Heart right ventricle (tissue), 16 donors: ENCODE data around the gene THEMIS. TPM values are rescaled to one million over a fixed set of nuclear protein-coding genes. Genes with fewer than 3 reads are reported as not detected.
"Not testable (repeated sequence)": the region's sequence is repeated elsewhere in the genome, so short reads cannot be mapped to it uniquely, and the experiment has no call there.

Experiments
- ATAC-seq, 8 donors: fragments of 200-7000 bp; cut with Tn5 transposase; one replicate each; pipeline ENCODE4 v1.9.1; 2020; ENCODE audit warnings: mild to moderate bottlenecking in 8 of 8, moderate library complexity in 8 of 8, moderate number of reproducible peaks in 1 of 8
- DNase-seq, 2 donors: peaks; one replicate each; pipeline ENCODE4 v3.0.0-alpha.2; 2020
- H3K27ac ChIP-seq, 10 donors: fragments of 200-600 bp; sonication (generic) in 2 of 10; one replicate each; pipeline versions ENCODE4 v1.5.0 to v1.8.0; 2020 to 2022; ENCODE audit warnings: mild to moderate bottlenecking in 3 of 10
- H3K27me3 ChIP-seq, 7 donors: fragments of 200-600 bp; one replicate each; pipeline ENCODE4 v1.8.0; 2021 to 2022; ENCODE audit warnings: mild to moderate bottlenecking in 2 of 7
- H3K36me3 ChIP-seq, 9 donors: fragments of 200-600 bp; sonication (generic) in 1 of 9; one replicate each; pipeline versions ENCODE4 v1.5.0 to v1.8.0; 2020 to 2022; ENCODE audit warnings: mild to moderate bottlenecking in 2 of 9
- H3K4me1 ChIP-seq, 9 donors: fragments of 200-600 bp; sonication (generic) in 1 of 9; one replicate each; pipeline versions ENCODE4 v1.5.0 to v1.8.0; 2020 to 2022; ENCODE audit warnings: mild to moderate bottlenecking in 4 of 9
- H3K4me3 ChIP-seq, 10 donors: fragments of 200-600 bp; sonication (generic) in 2 of 10; one replicate each; pipeline versions ENCODE4 v1.5.0 to v1.8.0; 2020 to 2022; ENCODE audit warnings: mild to moderate bottlenecking in 7 of 10, moderate library complexity in 2 of 10
- H3K9me3 ChIP-seq, 11 donors: fragments of 200-600 bp in 10 of 11; sonication (generic) in 2 of 11; one replicate each; pipeline versions ENCODE4 v1.5.0 to v1.8.0; 2013 to 2022; ENCODE audit warnings: mild to moderate bottlenecking in 2 of 11, control low read depth in 1 of 11, moderate library complexity in 1 of 11
- WGBS, 2 donors: extraction: QIAGEN DNeasy Blood & Tissue Kit; methylation state at CpG; one replicate each; pipeline ENCODE4 v1.1.7; 2013; ENCODE audit warnings: inconsistent platforms in 1 of 2; 5-methylcytosine and 5-hydroxymethylcytosine counted together
- intact Hi-C, 10 donors: fragments of 100-400 bp; cut with DNase I; formaldehyde crosslinking; loops; one replicate each; pipeline versions ENCODE4 v1.11.1 to v1.14.2; 2022
- polyA plus RNA-seq, 2 donors: library from polyadenylated mRNA; stranded (reverse); fragments of 200-250 nt; gene quantifications; one replicate each; pipeline ENCODE4 v1.2.3, GENCODE V29; 2013
- total RNA-seq, 10 donors: library from RNA; stranded (reverse); fragmentation: NEBNext Ultra II Directional in 3 of 10; extraction: Animal tissue kit (Norgen Biotek cat#: 25700) in 3 of 10; gene quantifications; one replicate each; pipeline versions ENCODE4 v1.2.1 to v1.2.4, GENCODE V29; 2021 to 2023
- TF ChIP-seq, protein P1 (sequence below), 9 donors: fragments of 200-600 bp; sonication (generic) in 2 of 9; IDR thresholded peaks; one replicate each; pipeline versions ENCODE4 v1.5.0 to v1.8.0; 2021 to 2022; ENCODE audit warnings: antibody characterized with exemption in 9 of 9, mild to moderate bottlenecking in 5 of 9, moderate library complexity in 1 of 9
- donor health status: Arrhythmogenic right ventricular cardiomyopathy.
- donor health status: ischemic (EF 13 %, LVEDD 7.1; RV severe dilation, severe dysfunction).
- donor health status: healthy with polysubstance abuse.
- donor health status: DM: no; HTN: yes; CAD: no.
- donor health status: DM: no; HTN: no; CAD: no.
- donor health status: ischemic (EF 25% LVEDD 6.9; RV normal size, moderate dysfunction).
- donor health status: ischemic (EF 25% LVEDD 5.7; RV mildly dilated, moderate dysfunction).
- donor health status: healthy.
- donor health status: DM: yes; HTN: yes; CAD: no.
- donor health status: Ischemic cardiomyopathy.
- donor health status: ischemic (EF 35%, LVEDD 5.7; RV mildly dilated, moderate dysfunction).
- donor health status: nonischemic (EF 11% LVEDD 7.7; RV severe dilation, severe dysfunction).
- donor health status: DM: yes; HTN: yes; CAD: no.
- donor health status: PGD.
- donor health status: ischemic (EF 29% LVEDD 5.4; RV normal size, mild dysfunction).
- donor health status: nonischemic (EF 23%, LVEDD 6.1; RV moderate dilation, normal function).

Gene THEMIS
- total and polyA plus RNA-seq, 12 donors, result 0.01 to 2.0 (median 0.14) TPM; not detected in 4

- no peak overlapping the region for H3K27ac ChIP-seq
- TF ChIP-seq, protein P1, sequence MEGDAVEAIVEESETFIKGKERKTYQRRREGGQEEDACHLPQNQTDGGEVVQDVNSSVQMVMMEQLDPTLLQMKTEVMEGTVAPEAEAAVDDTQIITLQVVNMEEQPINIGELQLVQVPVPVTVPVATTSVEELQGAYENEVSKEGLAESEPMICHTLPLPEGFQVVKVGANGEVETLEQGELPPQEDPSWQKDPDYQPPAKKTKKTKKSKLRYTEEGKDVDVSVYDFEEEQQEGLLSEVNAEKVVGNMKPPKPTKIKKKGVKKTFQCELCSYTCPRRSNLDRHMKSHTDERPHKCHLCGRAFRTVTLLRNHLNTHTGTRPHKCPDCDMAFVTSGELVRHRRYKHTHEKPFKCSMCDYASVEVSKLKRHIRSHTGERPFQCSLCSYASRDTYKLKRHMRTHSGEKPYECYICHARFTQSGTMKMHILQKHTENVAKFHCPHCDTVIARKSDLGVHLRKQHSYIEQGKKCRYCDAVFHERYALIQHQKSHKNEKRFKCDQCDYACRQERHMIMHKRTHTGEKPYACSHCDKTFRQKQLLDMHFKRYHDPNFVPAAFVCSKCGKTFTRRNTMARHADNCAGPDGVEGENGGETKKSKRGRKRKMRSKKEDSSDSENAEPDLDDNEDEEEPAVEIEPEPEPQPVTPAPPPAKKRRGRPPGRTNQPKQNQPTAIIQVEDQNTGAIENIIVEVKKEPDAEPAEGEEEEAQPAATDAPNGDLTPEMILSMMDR (IDR thresholded peaks at IDR 0.05), result no peak
- no peak for ATAC-seq
- H3K4me3 ChIP-seq, result no peak overlapping the region
- no peaks in the 10 kb centered on the region for H3K4me1 ChIP-seq
- 83 to 87% methylated on average over 3 of the region's 3 CpGs for WGBS, 2 donors
- intact Hi-C loops, result no loop called here
- no peaks in the 10 kb centered on the region for H3K27me3 ChIP-seq
- no peak for DNase-seq
- no peaks in the 10 kb centered on the region for H3K9me3 ChIP-seq
- no peaks in the 10 kb centered on the region for H3K36me3 ChIP-seq
Measured at GRCh38 chr6:127891731-127892326, 9.0 kb downstream of the THEMIS start.

DNA sequence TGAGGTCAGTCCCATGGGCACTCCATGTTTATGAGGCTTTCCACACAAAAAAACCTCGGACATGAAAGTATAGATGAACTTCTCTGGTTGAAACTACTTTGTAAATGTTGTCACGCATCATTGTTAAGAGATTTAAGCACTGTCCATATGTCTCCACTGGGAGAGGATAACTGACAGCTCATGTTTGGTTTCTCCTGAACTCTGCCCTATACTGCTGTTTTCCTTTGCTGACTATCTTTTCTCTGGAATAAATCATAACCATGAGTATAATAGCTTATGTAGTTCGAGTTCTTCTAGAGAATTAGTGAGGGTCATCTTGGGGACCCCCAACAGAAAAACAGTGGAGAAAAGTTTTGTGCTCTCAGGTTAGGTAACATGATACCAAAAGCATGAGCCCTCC is 14.3 kb downstream of the THEMIS start:
- H3K36me3 ChIP-seq, result no peaks in the 10 kb centered on the region
- DNase-seq, result no peak
- intact Hi-C loops, result no loop called here
- TF ChIP-seq, protein P1 (IDR thresholded peaks at IDR 0.05), result no peak
- H3K4me3 ChIP-seq, result no peak overlapping the region
- no peaks in the 10 kb centered on the region for H3K4me1 ChIP-seq
- H3K27ac ChIP-seq, result no peak overlapping the region
- H3K27me3 ChIP-seq, result no peaks in the 10 kb centered on the region
- WGBS, 2 donors, result 66 to 75% methylated on average over 3 of the region's 3 CpGs
- no peak for ATAC-seq
- no peaks in the 10 kb centered on the region for H3K9me3 ChIP-seq

GRCh38 chr6:127884134-127884533 is 16.7 kb downstream of the THEMIS start:
- ATAC-seq, result no peak

GRCh38 chr6:127881949-127882348 is 18.9 kb downstream of the THEMIS start:
- H3K27ac ChIP-seq, H3K4me1 ChIP-seq, intact Hi-C loops, H3K36me3 ChIP-seq, H3K27me3 ChIP-seq, H3K9me3 ChIP-seq, ATAC-seq, DNase-seq, H3K4me3 ChIP-seq: not testable (repeated sequence)

More at GRCh38 chr6:127884134-127884533, 16.7 kb downstream of the THEMIS start:
- Histone ChIP-seq H3K9me3 (no peaks in the 10 kb centered on the region), H3K27ac (no peak overlapping the region), H3K27me3 (no peaks in the 10 kb centered on the region), H3K36me3 (no peaks in the 10 kb centered on the region), H3K4me1 (no peaks in the 10 kb centered on the region), H3K4me3 (no peak overlapping the region)
- TF ChIP-seq, protein P1 (IDR thresholded peaks at IDR 0.05), result no peak
- no peak for DNase-seq
- intact Hi-C loops, result no loop called here

DNA sequence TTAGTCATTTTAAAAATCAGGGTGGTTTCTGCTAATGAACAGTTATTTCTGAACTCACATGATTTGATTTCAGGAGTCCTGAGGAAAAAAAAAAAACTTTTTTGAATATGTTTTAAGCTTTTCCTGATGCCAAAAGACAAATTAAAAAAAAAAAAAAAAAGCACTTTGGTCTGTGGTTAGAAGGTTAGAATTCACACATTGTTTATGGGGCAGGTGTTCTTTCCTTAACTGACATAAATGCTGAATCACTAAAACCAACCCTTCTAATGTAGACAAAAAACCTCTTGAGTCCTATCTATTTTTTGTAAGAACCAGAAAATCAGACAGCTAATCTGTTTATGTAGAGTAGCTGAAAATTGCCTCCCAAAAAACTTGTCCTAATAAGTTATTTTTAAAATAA is 20.4 kb downstream of the THEMIS start:
- H3K4me3 ChIP-seq, result no peak overlapping the region
- H3K27me3 ChIP-seq, result no peaks in the 10 kb centered on the region
- no peak overlapping the region for H3K27ac ChIP-seq
- intact Hi-C loops, result no loop called here
- H3K9me3 ChIP-seq, result no peaks in the 10 kb centered on the region
- no peak for ATAC-seq
- DNase-seq, result no peak
- TF ChIP-seq, protein P1 (IDR thresholded peaks at IDR 0.05), result no peak
- no peaks in the 10 kb centered on the region for H3K4me1 ChIP-seq
- H3K36me3 ChIP-seq, result no peaks in the 10 kb centered on the region
